CD14-positive monocyte (primary cell): ENCODE data around the gene KCNJ1. TPM values are rescaled to one million over a fixed set of nuclear protein-coding genes. Genes with fewer than 3 reads are reported as not detected.
A peak's percentile ranks its signal among the peaks of the same experiment; 100 is the strongest.

Experiments
- DNase-seq, 3 donors: peaks; one replicate each; pipeline ENCODE4 v3.0.0-alpha.2; 2011 to 2022
- H2AFZ ChIP-seq: 2 replicates; pipeline ENCODE4 v1.6.0; 2012; ENCODE audit warnings: mild to moderate bottlenecking, low read depth, low read length, inconsistent platforms; ENCODE audit not compliant: insufficient read depth, poor library complexity, severe bottlenecking
- H3K27ac ChIP-seq, 2 donors: 1 replicate in 1 of 2; 2 replicates in 1 of 2; pipeline ENCODE4 v1.5.1; 2012 to 2013; ENCODE audit warnings: low read length in 2 of 2, control low read depth in 1 of 2, inconsistent platforms in 1 of 2, low read depth in 1 of 2, mild to moderate bottlenecking in 1 of 2
- H3K27me3 ChIP-seq, 2 donors: one replicate each; pipeline versions ENCODE4 v1.6.0 to v1.6.1; 2011 to 2013; ENCODE audit warnings: low read length in 2 of 2; ENCODE audit not compliant: control insufficient read depth in 2 of 2, insufficient read depth in 2 of 2
- H3K36me3 ChIP-seq, 2 donors: replicated peaks in 1 of 2; 1 replicate in 1 of 2; 2 replicates in 1 of 2; pipeline versions ENCODE4 v1.5.1 to v1.6.1; 2012 to 2013; ENCODE audit warnings: low read length in 2 of 2, control low read depth in 1 of 2, inconsistent platforms in 1 of 2, mild to moderate bottlenecking in 1 of 2; ENCODE audit not compliant: insufficient read depth in 2 of 2, control insufficient read depth in 1 of 2
- H3K4me1 ChIP-seq, 2 donors: 1 replicate in 1 of 2; 2 replicates in 1 of 2; pipeline versions ENCODE4 v1.5.1 to v1.6.1; 2012 to 2013; ENCODE audit warnings: low read length in 2 of 2, control low read depth in 1 of 2, inconsistent platforms in 1 of 2, mild to moderate bottlenecking in 1 of 2, moderate library complexity in 1 of 2; ENCODE audit not compliant: insufficient read depth in 2 of 2, control insufficient read depth in 1 of 2
- H3K4me2 ChIP-seq: replicated peaks from 2 replicates; pipeline ENCODE3; 2012; ENCODE audit warnings: low read length, moderate library complexity, mild to moderate bottlenecking; ENCODE audit not compliant: poor library complexity, severe bottlenecking; ENCODE audit errors: extremely low read depth
- H3K4me3 ChIP-seq, 3 experiments: fragments of 200-600 bp in 1 of 3; sonication (generic) in 1 of 3; replicated peaks in 1 of 3; 1 replicate in 2 of 3; 2 replicates in 1 of 3; pipeline ENCODE4 v1.5.1; 2011 to 2013; ENCODE audit warnings: low read length in 3 of 3, mild to moderate bottlenecking in 3 of 3, control low read depth in 2 of 3, low read depth in 2 of 3, inconsistent platforms in 1 of 3, moderate library complexity in 1 of 3
- H3K79me2 ChIP-seq: 2 replicates; pipeline ENCODE4 v1.6.0; 2012; ENCODE audit warnings: mild to moderate bottlenecking, control low read depth, inconsistent platforms, low read length, moderate library complexity; ENCODE audit not compliant: insufficient read depth
- H3K9ac ChIP-seq: 2 replicates; pipeline ENCODE4 v1.6.0; 2017; ENCODE audit warnings: low read length, mild to moderate bottlenecking; ENCODE audit not compliant: insufficient read depth, poor library complexity, severe bottlenecking
- H3K9me3 ChIP-seq, 2 donors: replicated peaks in 1 of 2; 1 replicate in 1 of 2; 2 replicates in 1 of 2; pipeline versions ENCODE4 v1.5.1 to v1.6.1; 2012 to 2013; ENCODE audit warnings: low read length in 2 of 2, control low read depth in 1 of 2; ENCODE audit not compliant: control insufficient read depth in 1 of 2, insufficient read depth in 1 of 2
- H4K20me1 ChIP-seq: 2 replicates; pipeline ENCODE4 v1.6.0; 2012; ENCODE audit warnings: mild to moderate bottlenecking, low read length, control low read depth, moderate library complexity; ENCODE audit not compliant: insufficient read depth
- H3K27ac Mint-ChIP-seq, 7 donors: one replicate each; pipeline ENCODE4 v1.8.0; 2020; ENCODE audit warnings: mild to moderate bottlenecking in 7 of 7, mixed read lengths in 7 of 7, moderate library complexity in 6 of 7, inconsistent platforms in 2 of 7
- H3K27me3 Mint-ChIP-seq, 3 donors: one replicate each; pipeline ENCODE4 v1.8.0; 2021 to 2022; ENCODE audit warnings: low read depth in 3 of 3, mild to moderate bottlenecking in 3 of 3, mixed read lengths in 3 of 3, moderate library complexity in 3 of 3, inconsistent platforms in 1 of 3
- H3K36me3 Mint-ChIP-seq, 2 donors: one replicate each; pipeline ENCODE4 v1.8.0; 2020; ENCODE audit warnings: mixed read lengths in 2 of 2, inconsistent platforms in 1 of 2, mild to moderate bottlenecking in 1 of 2
- H3K4me1 Mint-ChIP-seq: one replicate; pipeline ENCODE4 v1.8.0; 2020; ENCODE audit warnings: mild to moderate bottlenecking, mixed read lengths
- H3K4me3 Mint-ChIP-seq, 2 donors: one replicate each; pipeline ENCODE4 v1.8.0; 2020; ENCODE audit warnings: mild to moderate bottlenecking in 2 of 2, mixed read lengths in 2 of 2, moderate library complexity in 1 of 2
- H3K9me3 Mint-ChIP-seq, 7 donors: one replicate each; pipeline ENCODE4 v1.8.0; 2020 to 2022; ENCODE audit warnings: mixed read lengths in 7 of 7, mild to moderate bottlenecking in 6 of 7, moderate library complexity in 6 of 7, inconsistent platforms in 2 of 7
- CTCF ChIP-seq: fragments of 200-600 bp; IDR thresholded peaks from one replicate; pipeline ENCODE4 v1.8.0; 2022; ENCODE audit warnings: antibody characterized with exemption, mild to moderate bottlenecking
- WGBS: methylation state at CpG from one replicate; pipeline ENCODE4 v1.1.5; 2013; ENCODE audit warnings: missing lambda C conversion rate; ENCODE audit not compliant: insufficient coverage; 5-methylcytosine and 5-hydroxymethylcytosine counted together
- intact Hi-C, 2 donors: fragments of 100-400 bp; cut with micrococcal nuclease; formaldehyde crosslinking; loops; one replicate each; pipeline versions ENCODE4 v1.15.0 to v1.15.1; 2023
- polyA plus RNA-seq, 3 donors: library from polyadenylated mRNA; depleted of rRNA in 1 of 3; unstranded in 2 of 3; stranded (reverse) in 1 of 3; fragments of 300-500 nt in 2 of 3; fragments of >200 nt in 1 of 3; fragmentation: Illumina TruSeq in 2 of 3; gene quantifications; 1 replicate in 2 of 3; 2 replicates in 1 of 3; pipeline ENCODE4 v1.2.3, GENCODE V29; 2012 to 2021

The KCNJ1 gene
- polyA plus RNA-seq, 3 donors, result 0.12 to 0.47 TPM; not detected in 1

- Histone ChIP-seq H3K27ac (no peak overlapping the region), H3K4me2 (no peak overlapping the region), H3K9ac (no peak overlapping the region), H3K4me3 (no peak overlapping the region), H3K9me3 (no peaks in the 10 kb centered on the region), H3K36me3 (no peaks in the 10 kb centered on the region), H3K27me3 (no peaks in the 10 kb centered on the region), H3K79me2 (no peaks in the 10 kb centered on the region), H2AFZ (no peak overlapping the region), H3K4me1 (peaks cover 3 to 13% of the 10 kb centered on the region in 2 donors), H4K20me1 (no peaks in the 10 kb centered on the region)
- TF ChIP-seq CTCF, result no peak
- intact Hi-C loops, result no loop called here
- Mint-ChIP-seq H3K4me3 (no peak overlapping the region), H3K27me3 (no peaks in the 10 kb centered on the region), H3K36me3 (peaks cover 0 to 2% of the 10 kb centered on the region in 2 donors), H3K9me3 (peaks cover 0 to 8% (median 2%) of the 10 kb centered on the region in 7 donors), H3K27ac (no peak overlapping the region), H3K4me1 (peaks cover 30% of the 10 kb centered on the region)
- no peak for DNase-seq
- no CpG with 5 or more reads among the region's 2 CpGs for WGBS
These were observed 23.8 kb downstream of the KCNJ1 start for GRCh38 chr11:128843198-128843785.

GRCh38 chr11:128841461-128842072 lies 25.5 kb downstream of the KCNJ1 start:
- no peak for DNase-seq
- H3K4me3 Mint-ChIP-seq, result no peak overlapping the region
- Histone ChIP-seq H3K27me3 (no peaks in the 10 kb centered on the region), H3K36me3 (no peaks in the 10 kb centered on the region), H3K79me2 (no peaks in the 10 kb centered on the region), H3K4me1 (peaks cover 10 to 22% of the 10 kb centered on the region in 2 donors), H3K9me3 (no peaks in the 10 kb centered on the region), H2AFZ (no peak overlapping the region), H3K9ac (no peak overlapping the region), H3K4me3 (no peak overlapping the region), H3K27ac (no peak overlapping the region), H3K4me2 (no peak overlapping the region), H4K20me1 (no peaks in the 10 kb centered on the region)
- no peak for TF ChIP-seq CTCF
- H3K4me1 Mint-ChIP-seq, result peaks cover 39% of the 10 kb centered on the region
- peaks cover 2 to 3% of the 10 kb centered on the region in 2 donors for H3K36me3 Mint-ChIP-seq
- whole genome bisulfite sequencing, result no CpG with 5 or more reads among the region's 7 CpGs
- H3K27ac Mint-ChIP-seq, result peak overlapping the region in 1 of 7 donors; percentile 55
- no peaks in the 10 kb centered on the region for H3K27me3 Mint-ChIP-seq
- intact Hi-C loops, result no loop called here
- H3K9me3 Mint-ChIP-seq, result peaks cover 0 to 11% (median 2%) of the 10 kb centered on the region in 7 donors
